GM18520 (cell line): Measurements from ENCODE around the gene PELO.
"Not testable (repeated sequence)": the region's sequence is repeated elsewhere in the genome, so short reads cannot be mapped to it uniquely, and the experiment has no call there.

Experiments
- ATAC-seq: cut with Tn5 transposase; IDR thresholded peaks from one replicate; pipeline ENCODE4 v1.9.1; 2021; ENCODE audit not compliant: unreplicated experiment

PELO gene, protein sequence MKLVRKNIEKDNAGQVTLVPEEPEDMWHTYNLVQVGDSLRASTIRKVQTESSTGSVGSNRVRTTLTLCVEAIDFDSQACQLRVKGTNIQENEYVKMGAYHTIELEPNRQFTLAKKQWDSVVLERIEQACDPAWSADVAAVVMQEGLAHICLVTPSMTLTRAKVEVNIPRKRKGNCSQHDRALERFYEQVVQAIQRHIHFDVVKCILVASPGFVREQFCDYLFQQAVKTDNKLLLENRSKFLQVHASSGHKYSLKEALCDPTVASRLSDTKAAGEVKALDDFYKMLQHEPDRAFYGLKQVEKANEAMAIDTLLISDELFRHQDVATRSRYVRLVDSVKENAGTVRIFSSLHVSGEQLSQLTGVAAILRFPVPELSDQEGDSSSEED

DNA sequence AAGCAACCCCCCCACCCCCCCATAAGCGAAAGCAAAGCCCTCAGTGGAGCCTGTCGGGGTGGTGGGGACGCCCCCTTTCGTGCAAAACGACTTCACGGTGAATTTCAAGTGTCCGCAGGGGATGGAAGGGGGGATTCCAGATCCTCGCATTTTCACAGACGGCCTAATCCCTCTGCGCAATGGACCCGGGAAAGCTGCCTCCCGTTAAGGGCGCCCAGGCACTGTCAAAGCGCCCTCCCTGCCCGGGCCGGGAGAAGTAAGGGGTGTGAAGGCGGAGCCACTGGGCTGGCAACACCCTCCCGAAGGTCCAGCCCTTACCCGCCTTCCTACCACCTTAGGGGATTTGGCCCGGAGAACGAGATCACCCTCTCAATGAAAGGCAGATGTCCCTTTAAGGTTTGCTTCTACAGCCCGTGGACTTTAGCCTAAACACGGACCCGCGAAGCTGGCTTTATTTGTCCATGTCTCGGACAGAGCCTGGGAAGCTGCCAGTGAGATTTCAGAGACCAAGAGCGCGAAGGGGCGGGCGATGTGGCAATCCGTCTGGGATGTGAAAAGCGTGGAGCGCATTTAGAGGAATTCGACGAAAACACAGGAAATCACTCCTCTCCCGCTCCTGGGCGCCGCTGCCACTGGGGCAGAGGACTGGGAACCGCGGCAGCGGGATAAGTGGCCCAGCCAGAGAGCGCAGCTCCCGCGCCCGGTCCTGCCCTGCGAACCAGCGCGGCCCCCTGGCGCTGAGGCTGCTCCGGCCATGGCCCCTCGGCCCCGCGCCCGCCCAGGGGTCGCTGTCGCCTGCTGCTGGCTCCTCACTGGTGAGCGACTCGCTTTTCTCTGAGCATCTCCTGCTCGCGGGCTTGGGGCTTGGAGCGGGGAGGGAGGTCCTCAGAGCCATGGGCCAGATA, at the start of gene PELO, which contains the start of gene ITGA1:
Gene PELO, plus strand, starts transcription at position 317 of the 905 bp plus-strand sequence. CDS start 12,479 bp downstream, outside the sequence.
Gene ITGA1, plus strand, starts transcription at position 317 of the 905 bp plus-strand sequence. Its CDS starts 438 bp downstream, at position 755.
- ATAC-seq = peak; percentile 71

DNA sequence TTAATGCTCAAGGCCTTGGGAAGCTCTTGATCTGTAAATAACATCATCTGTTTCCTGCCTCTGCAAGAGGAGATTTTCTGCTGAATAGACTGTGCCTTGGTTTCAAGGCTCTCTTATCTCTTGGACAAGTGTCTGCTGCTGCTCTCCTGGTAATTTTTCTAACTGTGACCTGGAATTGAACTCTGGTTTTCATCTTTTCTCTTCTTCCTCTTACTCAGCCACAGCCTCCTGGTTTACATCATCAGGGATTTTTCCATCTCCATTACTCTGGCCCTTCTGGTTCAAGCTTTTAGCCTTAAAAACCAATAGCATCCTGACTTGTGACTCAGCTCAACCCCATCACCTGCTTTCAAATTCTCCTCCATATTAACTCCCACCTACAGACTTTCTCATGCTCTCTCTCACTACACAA, 49.6 kb upstream of the PELO start:
- ATAC-seq = peak; percentile 42

DNA sequence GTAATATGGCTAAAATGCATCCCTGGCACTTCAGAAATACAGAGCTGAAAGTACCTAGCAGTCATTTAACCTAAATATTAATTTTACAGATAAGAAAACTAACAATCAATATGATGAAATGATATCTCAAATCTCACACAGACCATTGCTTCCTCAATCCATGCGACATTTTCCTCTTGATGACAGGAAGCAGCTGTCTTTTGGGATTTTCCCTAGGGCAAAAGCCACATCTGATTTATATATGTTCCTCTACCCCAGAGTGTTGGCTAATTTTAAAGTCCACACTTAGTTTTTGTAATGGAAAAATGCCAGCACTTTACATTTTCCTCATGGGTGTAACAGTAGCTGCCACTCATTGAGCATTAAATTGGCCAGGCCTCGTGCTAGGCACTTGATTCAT, 47.7 kb upstream of the PELO start:
- ATAC-seq = no peak

DNA sequence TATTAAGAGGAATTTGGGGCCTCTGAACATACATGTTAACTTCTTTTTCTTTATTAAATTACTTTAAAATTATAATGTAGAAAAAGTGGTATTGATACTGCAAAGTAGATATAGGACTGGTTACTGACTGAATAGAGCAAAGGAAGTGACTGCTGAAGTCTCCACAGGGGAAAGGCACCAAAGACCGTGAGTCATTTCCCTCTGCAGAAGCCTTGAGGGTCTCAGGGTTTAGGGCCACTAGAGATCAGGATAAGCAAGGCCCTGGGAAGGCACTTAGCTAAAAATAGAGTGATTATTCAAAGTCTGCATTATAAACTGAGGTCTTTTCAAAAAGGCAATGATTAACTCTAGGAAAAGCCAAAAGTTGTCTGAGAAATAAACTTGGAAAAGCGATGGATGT, 44.7 kb upstream of the PELO start:
- no peak for ATAC-seq

DNA sequence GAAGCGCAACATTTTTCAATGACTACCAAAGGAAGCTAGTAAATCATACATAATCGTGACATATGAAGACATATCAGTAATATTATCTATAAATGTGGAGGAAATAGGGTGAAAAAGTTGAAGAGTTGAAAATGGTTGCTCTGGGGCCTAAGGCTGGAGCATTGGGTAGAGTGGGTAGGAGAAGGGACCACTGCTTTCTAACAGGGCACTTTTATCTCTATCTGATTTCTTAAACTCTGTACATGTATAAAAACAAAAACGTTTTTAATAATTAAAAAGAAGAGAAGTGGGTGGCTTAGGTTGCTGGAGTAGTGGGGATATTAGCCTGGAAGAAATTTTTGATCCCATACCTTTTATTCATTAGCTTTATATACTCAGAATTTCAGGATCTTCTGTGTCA, 44.2 kb upstream of the PELO start:
- no peak for ATAC-seq

DNA sequence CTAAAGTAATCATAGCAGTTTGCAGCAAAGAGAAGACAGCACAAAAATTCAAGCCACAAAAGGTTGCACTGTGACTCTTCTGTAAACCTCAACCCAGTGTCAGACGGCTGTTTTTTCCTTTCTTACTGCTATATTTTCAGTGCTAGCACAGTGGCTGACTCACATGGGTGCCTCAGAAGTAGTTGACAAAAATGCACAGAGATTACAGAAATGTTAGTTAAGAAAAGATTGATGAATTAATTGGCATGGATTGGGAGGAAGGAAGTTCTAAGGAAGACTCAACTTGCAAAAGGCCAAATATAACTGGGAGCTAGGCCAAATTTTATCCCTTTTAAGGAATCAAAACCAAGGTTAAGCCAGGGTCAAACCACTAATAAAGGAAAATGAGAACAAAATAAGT, 43.7 kb upstream of the PELO start:
- peak; percentile 82 for ATAC-seq

DNA sequence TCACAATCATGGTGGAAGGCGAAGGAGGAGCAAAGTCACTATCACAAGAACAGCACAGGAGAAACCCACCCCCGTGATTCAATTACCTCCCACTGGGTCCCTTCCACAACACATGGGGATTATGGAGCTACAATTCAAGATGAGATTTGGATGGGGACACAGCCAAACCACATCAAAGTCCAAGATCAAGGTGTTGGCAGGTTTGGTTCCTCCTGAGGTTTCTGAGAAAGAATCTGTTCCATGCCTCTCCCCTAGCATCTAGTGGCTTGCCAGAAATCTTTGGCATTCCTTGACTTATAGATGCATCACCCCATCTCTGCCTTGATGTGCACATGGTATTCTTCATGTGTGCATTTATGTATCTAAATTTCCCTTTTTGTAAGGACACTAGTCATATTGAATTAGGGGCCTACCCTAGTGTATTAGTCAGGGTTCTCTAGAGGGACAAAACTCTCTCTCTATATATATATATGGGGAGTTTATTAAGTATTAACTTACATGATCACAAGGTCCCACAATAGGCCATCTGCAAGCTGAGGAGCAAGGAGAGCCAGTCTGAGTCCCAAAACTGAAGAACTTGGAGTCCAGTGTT, 42.8 kb upstream of the PELO start:
- not testable (repeated sequence) for ATAC-seq

DNA sequence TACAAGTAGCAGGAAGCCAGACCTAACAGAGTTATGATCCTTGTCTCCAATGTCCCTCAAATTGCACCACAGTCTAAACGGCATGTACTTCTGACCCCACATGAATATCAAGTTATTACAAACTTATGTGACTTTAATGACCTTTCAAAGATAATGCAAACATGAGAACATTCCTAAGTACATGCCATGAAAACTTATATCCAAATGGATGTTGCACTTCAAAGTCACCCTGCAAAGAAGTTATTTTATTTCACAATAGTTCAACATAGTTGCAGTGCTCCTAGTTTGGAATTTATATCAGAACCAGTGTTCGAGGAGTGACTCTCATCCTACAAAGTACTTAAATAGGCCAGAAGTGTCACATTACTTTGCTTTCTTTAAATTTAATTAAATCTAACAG, 41.2 kb upstream of the PELO start:
- ATAC-seq = no peak

DNA sequence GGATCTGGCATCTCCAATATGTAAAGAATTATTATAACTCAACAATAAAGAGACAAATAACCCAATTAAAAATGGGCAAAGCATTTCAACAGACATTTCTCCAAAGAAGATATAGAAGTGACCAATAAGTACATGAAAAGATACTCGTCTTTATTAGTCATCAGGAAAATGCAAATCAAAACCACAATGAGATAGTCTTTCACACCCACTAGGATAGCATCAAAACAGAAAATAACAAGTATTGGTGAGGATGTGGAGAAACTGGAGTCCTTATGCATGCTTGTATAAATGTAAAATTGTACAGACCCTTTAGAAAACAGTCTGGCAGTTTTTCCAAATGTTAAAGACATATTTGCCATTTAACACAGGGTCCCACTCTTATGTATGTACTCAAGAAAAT, 39.1 kb upstream of the PELO start:
- ATAC-seq = peak; percentile 57

DNA sequence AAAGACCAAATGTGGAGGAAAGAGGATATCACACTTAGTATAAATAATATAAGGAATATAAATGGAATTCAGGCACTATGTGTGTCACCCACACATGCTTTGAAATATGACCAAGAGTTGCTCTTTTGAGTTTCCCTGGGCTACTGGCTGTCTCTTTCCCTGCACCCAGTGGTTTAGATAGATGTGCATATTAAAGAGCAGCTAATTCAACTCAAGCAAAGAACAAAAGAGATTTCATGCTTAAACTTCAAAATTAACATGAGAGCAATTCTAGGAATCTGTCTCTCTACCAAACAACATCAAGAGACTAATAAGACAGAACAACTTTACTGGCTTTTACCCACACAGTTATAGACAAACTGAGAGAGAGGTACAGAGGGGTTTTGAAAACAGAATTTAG, 38.0 kb upstream of the PELO start:
- ATAC-seq = no peak

DNA sequence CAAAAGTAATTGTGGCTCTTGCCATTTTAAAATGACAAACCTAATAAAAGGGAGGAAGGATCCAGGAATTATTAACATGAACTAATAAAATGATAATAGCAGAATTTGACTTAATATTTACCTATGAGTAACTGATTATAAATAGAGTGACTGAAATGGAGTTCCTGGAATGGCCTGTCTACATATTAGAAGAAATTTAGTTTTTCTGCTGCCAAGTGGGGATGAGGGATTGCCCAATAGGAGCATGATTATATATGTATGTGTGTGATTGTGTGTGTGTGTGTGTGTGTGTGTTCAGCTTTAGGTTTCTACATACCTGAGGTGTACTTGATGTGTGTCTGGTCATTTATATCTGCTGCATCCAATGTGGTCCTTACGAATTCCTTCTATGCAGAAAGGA, 36.6 kb upstream of the PELO start:
- ATAC-seq = no peak

DNA sequence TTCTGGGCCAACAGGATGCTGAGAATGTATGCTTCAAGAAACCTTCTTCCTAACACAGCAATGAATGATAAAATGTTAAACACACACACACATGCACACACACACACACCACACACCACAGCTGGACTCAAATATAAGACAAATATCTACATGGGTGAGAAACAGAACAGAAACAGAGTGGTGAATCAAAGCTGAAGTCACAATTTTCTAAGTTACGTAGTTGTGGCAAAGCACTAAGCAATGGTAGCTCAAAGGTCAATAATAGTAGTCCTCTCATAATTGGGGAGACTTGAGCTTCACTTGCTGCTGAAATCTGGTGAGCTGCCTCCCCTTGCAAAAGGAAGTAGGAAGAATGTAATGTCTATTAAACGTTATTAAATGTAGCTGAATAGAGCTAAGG, 33.7 kb upstream of the PELO start:
- ATAC-seq = peak; percentile 62

DNA sequence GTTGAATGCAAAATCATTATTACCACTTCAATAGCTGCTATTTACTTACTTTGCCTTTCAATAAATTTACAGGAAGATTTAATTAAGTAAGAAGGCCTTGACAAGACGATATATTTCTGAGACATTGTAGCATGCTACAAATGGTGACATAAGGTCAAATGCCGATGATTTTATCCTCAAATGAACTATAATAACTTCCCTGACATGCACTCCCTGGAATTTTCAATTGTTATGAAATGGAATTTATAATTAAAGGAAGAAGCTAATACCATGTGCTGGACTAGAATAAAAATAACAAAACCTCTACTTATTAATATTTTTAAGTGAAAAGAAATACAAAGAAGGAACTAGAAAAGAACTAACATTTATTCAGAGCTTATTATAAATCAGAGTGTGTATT, 30.2 kb upstream of the PELO start:
- ATAC-seq = no peak

DNA sequence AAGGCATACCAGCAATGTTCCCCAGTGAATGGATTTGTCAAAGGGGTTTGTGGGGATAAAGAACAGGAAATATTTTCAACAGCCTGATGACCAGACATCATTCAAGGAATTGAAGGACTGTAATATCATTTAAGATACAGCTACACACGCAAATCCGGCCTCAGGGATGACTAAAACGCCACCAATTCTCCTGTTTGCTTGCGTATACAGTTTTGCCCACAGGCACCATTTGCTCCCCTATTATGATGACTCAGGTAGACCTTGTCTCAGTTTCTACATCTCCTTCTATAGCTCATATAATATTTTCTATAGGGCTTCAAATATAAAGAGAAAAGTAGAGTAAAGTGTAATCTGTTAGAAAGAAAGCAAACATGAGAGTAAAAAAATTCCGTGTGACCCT, 29.7 kb upstream of the PELO start:
- ATAC-seq = no peak

DNA sequence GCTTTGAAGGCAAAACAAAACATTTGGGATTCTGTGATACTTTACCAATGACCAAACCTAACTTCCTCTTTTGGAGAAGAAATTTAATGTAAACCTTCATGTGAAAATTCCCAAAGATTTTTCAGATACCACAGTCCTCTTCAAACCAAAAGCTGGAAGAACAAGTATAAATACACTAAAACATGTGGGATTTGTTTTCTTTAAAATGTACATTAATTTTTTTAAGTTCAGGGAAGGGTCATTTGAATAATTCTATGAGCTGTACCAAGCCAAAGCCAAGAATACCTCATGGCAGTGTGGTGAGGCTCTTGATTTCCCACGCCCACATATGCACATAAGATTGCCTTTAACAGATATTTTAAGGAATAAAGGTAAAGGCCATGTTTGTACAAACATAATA, 28.4 kb upstream of the PELO start:
- no peak for ATAC-seq

DNA sequence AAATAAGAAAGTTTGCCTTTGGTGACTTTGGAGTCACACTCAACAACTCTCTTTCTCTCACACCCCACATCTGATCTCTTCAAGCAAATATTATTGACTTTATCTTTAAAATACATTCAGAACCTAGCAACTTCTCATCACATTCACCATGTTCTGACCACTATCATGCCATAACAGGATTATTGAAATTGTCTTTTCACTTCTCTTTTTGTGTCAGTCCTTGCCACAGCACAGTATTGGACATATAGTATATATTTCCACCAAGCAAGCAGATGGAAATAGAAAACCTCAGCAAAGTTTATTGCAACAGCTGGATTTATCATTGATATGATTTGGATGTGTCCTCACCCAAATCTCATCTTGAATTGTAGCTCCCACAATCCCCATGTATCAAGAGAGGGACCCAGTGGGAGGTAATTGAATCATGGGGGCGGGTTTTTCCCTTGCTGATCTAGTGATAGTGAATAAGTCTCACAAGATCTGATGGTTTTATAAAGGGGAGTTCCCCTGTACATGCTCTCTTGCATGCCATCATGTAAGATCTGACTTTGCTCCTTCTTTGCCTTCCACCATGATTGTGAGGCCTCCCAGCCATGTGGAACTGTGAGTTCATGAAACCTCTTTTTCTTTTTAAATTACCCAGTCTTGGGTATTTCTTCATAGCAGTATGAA, 26.9 kb upstream of the PELO start:
- peak; percentile 72 for ATAC-seq

DNA sequence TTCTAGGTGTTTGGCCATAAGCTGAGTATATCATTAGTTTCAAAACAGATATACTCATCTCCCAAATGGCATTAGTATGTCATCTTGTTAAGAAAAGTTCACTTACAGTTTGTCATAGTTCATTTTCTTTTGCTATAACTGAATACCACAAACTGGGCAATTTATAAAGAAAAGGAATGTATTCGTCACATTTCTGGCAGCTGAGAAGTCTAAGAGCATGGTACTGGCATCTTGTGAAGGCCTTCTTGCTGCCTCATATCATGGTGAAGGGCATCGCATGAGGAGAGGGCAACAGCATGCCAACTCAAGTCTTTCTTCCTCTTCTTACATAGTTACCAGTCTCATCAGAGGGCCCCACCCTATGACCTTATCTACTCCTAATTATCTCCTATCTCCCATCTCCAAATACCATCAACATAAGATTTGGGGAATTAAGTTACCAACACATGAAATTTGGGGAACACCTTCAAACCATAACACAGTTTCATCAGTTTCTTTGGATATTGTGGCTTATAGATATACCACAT, 20.4 kb upstream of the PELO start:
- ATAC-seq = no peak

DNA sequence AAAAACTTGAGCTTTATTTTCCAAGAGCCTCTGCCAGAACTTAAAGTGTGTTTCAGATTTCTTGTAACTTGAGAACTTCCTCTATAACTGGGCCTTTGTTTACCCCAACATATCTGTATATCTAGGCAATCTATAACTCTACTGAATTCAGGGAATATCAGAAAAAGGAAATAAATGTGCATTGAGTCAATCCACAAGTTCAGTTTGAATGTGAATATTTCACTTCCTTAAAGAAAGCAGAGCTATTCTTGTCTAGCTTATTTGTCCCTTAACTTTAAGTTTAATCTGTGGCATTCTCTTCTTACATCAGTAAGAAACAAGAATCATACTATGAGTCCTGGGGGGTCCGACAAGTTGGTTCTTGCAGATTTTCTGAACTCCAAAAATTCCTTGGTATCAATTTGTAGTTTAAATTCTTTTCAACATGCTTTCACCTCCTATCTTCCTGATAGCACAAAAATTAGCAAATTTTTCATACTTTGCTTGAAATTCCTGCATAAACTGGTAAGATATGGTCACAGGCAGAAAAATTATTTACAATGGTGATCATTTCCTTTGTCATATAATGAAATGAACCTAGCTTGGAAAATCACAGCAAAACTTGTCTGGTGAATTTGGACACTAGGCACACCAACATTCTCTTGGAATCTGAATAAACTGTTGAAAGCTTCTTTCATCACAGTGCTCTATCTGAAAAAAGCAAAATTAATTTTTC, 19.8 kb upstream of the PELO start:
- ATAC-seq = no peak

DNA sequence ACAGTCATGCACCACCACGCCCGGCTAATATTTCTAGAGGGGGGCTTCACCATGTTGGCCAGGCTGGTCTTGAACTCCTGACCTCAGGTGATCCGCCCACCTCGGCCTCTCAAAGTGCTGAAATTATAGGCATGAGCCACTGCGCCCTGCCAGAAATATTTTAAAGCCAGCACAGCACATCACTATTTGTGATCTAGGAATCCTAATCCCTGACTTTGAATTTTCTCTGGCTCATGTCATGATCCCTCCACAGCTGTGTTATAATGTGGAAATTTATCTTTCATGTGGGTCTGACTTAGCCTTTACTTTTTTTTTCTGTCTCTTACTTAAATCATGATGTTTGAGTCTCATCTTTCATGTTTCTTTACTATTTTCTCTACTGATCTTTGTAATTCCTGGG, 18.7 kb upstream of the PELO start:
- ATAC-seq = no peak

DNA sequence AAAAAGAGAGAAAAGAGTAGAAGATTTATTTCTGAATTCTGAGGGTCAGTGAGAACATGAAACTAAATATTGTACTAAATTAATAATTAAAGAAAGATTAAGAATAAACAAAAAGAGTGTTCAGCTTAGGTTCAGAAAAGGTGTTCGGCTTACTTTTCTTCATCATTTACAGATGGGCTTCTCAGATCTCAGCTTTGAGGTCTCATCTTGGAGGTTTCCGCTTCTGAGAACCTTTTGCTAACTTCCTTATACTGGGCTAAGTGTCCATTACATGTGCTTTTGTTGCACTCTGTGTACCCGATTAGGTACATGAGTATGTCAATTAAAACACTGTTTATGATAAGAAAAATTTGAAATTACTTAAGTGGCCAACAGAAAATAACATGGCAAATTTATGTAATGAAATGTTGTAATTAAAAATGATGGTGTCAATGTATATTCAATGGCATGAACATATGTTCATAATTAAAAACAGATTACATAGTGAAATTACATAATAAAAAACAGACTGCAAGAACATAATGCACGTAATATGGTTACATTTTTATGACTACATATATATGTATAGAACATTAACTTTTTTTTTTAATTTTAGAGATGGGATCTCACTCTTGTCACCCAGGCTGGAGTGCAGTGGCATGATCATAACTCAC, 17.3 kb upstream of the PELO start:
- no peak for ATAC-seq
